A549 (cell line): Measurements from ENCODE around the gene LRRC4B. TPM values are rescaled to one million over a fixed set of nuclear protein-coding genes. Genes with fewer than 3 reads are reported as not detected.

Experiments used
- ATAC-seq, 2 experiments: fragments of 200-7000 bp in 1 of 2; fragments of >200 bp in 1 of 2; cut with Nextera tagmentation in 1 of 2; cut with Tn5 transposase in 1 of 2; 3 replicates each; pipeline versions ENCODE4 v1.8.0 to v1.9.1; 2018 to 2020; ENCODE audit warnings: mild to moderate bottlenecking in 1 of 2, moderate library complexity in 1 of 2
- CTCF ChIA-PET: fragments of 300-600 bp; sonication (Branson Sonifier 250); formaldehyde crosslinking; extraction: SDS; loops from one replicate; lab custom pipeline; 2021; ENCODE audit warnings: antibody characterized with exemption, inconsistent platforms; lab: Yijun Ruan, JAX
- POLR2A ChIA-PET: fragments of 350-600 bp; formaldehyde crosslinking; extraction: SDS; loops from one replicate; lab custom pipeline; 2021; ENCODE audit warnings: antibody characterized with exemption, inconsistent platforms; lab: Yijun Ruan, JAX
- DNase-seq, 2 experiments: peaks; one replicate each; pipeline versions ENCODE4 v3.0.0 to v3.0.0-alpha.2; 2011 to 2016; ENCODE audit warnings: low read depth in 1 of 2, low spot score in 1 of 2
- FAIRE-seq: peaks from 2 replicates; lab custom pipeline; 2011; peaks lifted over from hg19 to GRCh38; lab: Jason Lieb, UNC
- H3K27ac ChIP-seq, 2 experiments: fragments of >200 bp; sonication (Bioruptor Twin); formaldehyde crosslinking; 3 replicates each; pipeline ENCODE4 v1.5.1; 2016 to 2017
- H3K4me1 ChIP-seq: fragments of >200 bp; sonication (Bioruptor Twin); formaldehyde crosslinking; 3 replicates; pipeline ENCODE4 v1.6.1; 2016
- H3K4me2 ChIP-seq: fragments of >200 bp; sonication (Bioruptor Twin); formaldehyde crosslinking; 3 replicates; pipeline ENCODE4 v1.6.1; 2016
- H3K4me3 ChIP-seq: fragments of >200 bp; sonication (Bioruptor Twin); formaldehyde crosslinking; 3 replicates; pipeline ENCODE4 v1.5.1; 2016
- H3K9me3 ChIP-seq: fragments of >200 bp; sonication (Bioruptor Twin); formaldehyde crosslinking; 3 replicates; pipeline ENCODE4 v1.6.1; 2016
- CHD4 ChIP-seq: fragments of 200-600 bp; sonication (generic); IDR thresholded peaks from 2 replicates; pipeline ENCODE4 v1.6.1; 2016; ENCODE audit warnings: antibody characterized with exemption, mild to moderate bottlenecking, borderline replicate concordance
- EHF ChIP-seq: fragments of 250-450 bp; sonication (Bioruptor Pico); IDR thresholded peaks from 2 replicates; pipeline ENCODE4 v1.5.0; 2020; ENCODE audit warnings: mild to moderate bottlenecking
- EHMT2 ChIP-seq: fragments of 200-600 bp; sonication (generic); IDR thresholded peaks from 2 replicates; pipeline ENCODE4 v1.6.1; 2016; ENCODE audit warnings: antibody characterized with exemption, low read depth, mild to moderate bottlenecking, moderate library complexity
- ESRRA ChIP-seq: fragments of 150-350 bp; IDR thresholded peaks from 2 replicates; pipeline ENCODE4 v1.6.1; 2014; ENCODE audit warnings: mild to moderate bottlenecking, low read length, borderline replicate concordance
- FOXS1 ChIP-seq: fragments of 250-450 bp; sonication (Bioruptor Pico); IDR thresholded peaks from 2 replicates; pipeline ENCODE4 v1.5.0; 2020; ENCODE audit warnings: mild to moderate bottlenecking, moderate library complexity
- HEYL ChIP-seq: fragments of 250-450 bp; sonication (Bioruptor Pico); IDR thresholded peaks from 2 replicates; pipeline ENCODE4 v1.8.0; 2021; ENCODE audit warnings: mild to moderate bottlenecking, moderate library complexity
- HOXA7 ChIP-seq: fragments of 250-450 bp; sonication (Bioruptor Pico); IDR thresholded peaks from 2 replicates; pipeline ENCODE4 v1.5.0; 2020; ENCODE audit warnings: mild to moderate bottlenecking, moderate library complexity
- JUN ChIP-seq, 2 experiments: fragments of >200 bp; sonication (Bioruptor Twin); formaldehyde crosslinking; IDR thresholded peaks; 2 replicates in 1 of 2; 3 replicates in 1 of 2; pipeline ENCODE4 v1.6.1; 2016 to 2017
- JUNB ChIP-seq: fragments of >200 bp; sonication (Bioruptor Twin); formaldehyde crosslinking; IDR thresholded peaks from 2 replicates; pipeline ENCODE4 v1.6.1; 2016
- MAFK ChIP-seq: fragments of 450-650 bp; IDR thresholded peaks from 2 replicates; pipeline ENCODE4 v1.6.1; 2014; ENCODE audit not compliant: partially characterized antibody
- MAZ ChIP-seq: fragments of 150-350 bp; IDR thresholded peaks from 2 replicates; pipeline ENCODE4 v1.6.1; 2014; ENCODE audit warnings: antibody characterized with exemption, low read depth, low read length, borderline replicate concordance
- NPAS2 ChIP-seq: fragments of 250-450 bp; sonication (Bioruptor Pico); IDR thresholded peaks from 2 replicates; pipeline ENCODE4 v1.8.0; 2022; ENCODE audit warnings: mild to moderate bottlenecking, moderate library complexity, borderline replicate concordance
- NR3C1 ChIP-seq: fragments of >200 bp; sonication (Bioruptor Twin); formaldehyde crosslinking; IDR thresholded peaks from 3 replicates; pipeline ENCODE4 v1.6.1; 2017
- POLR2A ChIP-seq: IDR thresholded peaks from 2 replicates; pipeline ENCODE4 v1.6.1; 2012; ENCODE audit warnings: mild to moderate bottlenecking, low read length
- RARB ChIP-seq: fragments of 250-450 bp; sonication (Bioruptor Pico); IDR thresholded peaks from 2 replicates; pipeline ENCODE4 v1.8.0; 2021; ENCODE audit warnings: mild to moderate bottlenecking, moderate library complexity
- RCOR1 ChIP-seq: fragments of 150-350 bp; IDR thresholded peaks from 2 replicates; pipeline ENCODE4 v1.6.1; 2014; ENCODE audit warnings: antibody characterized with exemption, low read length, low read depth
- RFX5 ChIP-seq: fragments of 450-650 bp; IDR thresholded peaks from 2 replicates; pipeline ENCODE4 v1.7.1; 2014; ENCODE audit warnings: antibody characterized with exemption, mild to moderate bottlenecking, moderate library complexity
- SMC3 ChIP-seq: fragments of >200 bp; sonication (Bioruptor Twin); formaldehyde crosslinking; IDR thresholded peaks from 3 replicates; pipeline ENCODE4 v1.6.1; 2018; ENCODE audit warnings: inconsistent platforms
- SREBF2 ChIP-seq: fragments of 450-650 bp; IDR thresholded peaks from 2 replicates; pipeline ENCODE4 v1.6.1; 2014; ENCODE audit warnings: mild to moderate bottlenecking, moderate library complexity
- ZSCAN20 ChIP-seq: fragments of 250-450 bp; sonication (Bioruptor Pico); IDR thresholded peaks from 2 replicates; pipeline ENCODE4 v1.8.0; 2022; ENCODE audit warnings: mild to moderate bottlenecking, moderate library complexity
- WGBS: methylation state at CpG from one replicate; pipeline ENCODE4 v1.1.6; 2017; ENCODE audit errors: missing lambda C conversion rate; 5-methylcytosine and 5-hydroxymethylcytosine counted together
- polyA plus RNA-seq, 4 experiments: library from polyadenylated mRNA; depleted of rRNA in 3 of 4; stranded (reverse); fragments of >200 nt; fragmentation: RNase III in 1 of 4; extraction: RNeasy Plus Mini Kit Qiagen cat#74134 plus additional on column Dnase treatment in 1 of 4; gene quantifications; 2 replicates in 3 of 4; 3 replicates in 1 of 4; pipeline ENCODE4 v1.2.3, GENCODE V29; 2011 to 2017
- TF ChIP-seq, protein P1 (sequence below): IDR thresholded peaks from 2 replicates; pipeline ENCODE4 v1.6.1; 2012
- TF ChIP-seq, protein P2 (sequence below): fragments of >200 bp; sonication (Bioruptor Twin); formaldehyde crosslinking; IDR thresholded peaks from 2 replicates; pipeline ENCODE4 v1.6.1; 2016

LRRC4B gene
- polyA plus RNA-seq, 2 of the 4 experiments (the other 2 are of a cell fraction), result 0.54 to 0.97 TPM

DNA sequence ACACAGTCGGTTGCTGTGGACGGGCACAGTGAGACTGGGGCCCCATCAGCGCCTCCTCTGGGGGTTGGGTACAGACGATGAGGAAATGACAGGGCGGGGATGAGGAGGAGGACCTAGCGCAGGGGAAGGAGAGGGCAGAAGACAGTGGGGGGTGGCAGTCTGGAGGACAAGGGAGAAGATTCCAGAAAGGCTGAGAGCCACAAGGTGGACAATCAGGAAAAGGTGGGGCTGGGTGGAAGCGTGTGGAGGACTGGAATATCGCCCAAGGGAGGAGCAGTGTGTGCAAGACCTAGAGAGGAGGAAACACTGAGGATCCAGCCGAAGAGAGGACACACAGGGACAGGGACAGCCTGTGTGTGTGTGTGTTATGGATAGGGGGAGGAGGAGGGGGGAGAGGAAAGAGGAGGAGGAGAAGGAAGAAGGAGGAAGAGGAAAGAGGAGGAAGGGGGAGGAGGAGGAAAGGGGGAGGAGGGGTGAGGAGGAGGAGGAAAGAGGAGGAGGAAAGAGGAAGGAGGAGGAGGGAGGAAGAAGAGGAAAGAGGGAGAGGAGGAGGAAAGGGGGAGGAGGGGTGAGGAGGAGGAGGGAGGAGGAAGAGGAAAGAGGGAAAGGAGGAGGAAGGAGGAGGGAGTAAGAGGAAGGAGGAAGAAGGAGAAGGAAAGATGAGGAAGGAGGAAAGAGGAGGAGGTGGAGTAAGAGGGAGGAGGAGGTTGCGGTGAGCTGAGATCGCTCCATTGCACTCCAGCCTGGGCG is 75.8 kb downstream of the LRRC4B start:
- peak in 1 of 2 experiments; percentile 49 for DNase-seq
- CTCF ChIA-PET, result no interaction called here
- TF ChIP-seq POLR2A, result no peak
- TF ChIP-seq SREBF2, result no peak
- TF ChIP-seq, protein P1, sequence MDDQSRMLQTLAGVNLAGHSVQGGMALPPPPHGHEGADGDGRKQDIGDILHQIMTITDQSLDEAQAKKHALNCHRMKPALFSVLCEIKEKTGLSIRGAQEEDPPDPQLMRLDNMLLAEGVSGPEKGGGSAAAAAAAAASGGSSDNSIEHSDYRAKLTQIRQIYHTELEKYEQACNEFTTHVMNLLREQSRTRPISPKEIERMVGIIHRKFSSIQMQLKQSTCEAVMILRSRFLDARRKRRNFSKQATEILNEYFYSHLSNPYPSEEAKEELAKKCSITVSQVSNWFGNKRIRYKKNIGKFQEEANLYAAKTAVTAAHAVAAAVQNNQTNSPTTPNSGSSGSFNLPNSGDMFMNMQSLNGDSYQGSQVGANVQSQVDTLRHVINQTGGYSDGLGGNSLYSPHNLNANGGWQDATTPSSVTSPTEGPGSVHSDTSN, result no peak
- TF ChIP-seq CHD4, result no peak
- no peak for TF ChIP-seq ESRRA
- no peak for TF ChIP-seq HEYL (CRISPR knock-in tag)
- TF ChIP-seq SMC3, result no peak
- TF ChIP-seq, protein P2, sequence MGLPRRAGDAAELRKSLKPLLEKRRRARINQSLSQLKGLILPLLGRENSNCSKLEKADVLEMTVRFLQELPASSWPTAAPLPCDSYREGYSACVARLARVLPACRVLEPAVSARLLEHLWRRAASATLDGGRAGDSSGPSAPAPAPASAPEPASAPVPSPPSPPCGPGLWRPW, result no peak
- no peak for TF ChIP-seq EHMT2
- POLR2A ChIA-PET, result no interaction called here
- peak; percentile 55 to 75 for ATAC-seq
- Histone ChIP-seq H3K9me3 (no peaks in the 10 kb centered on the region), H3K4me3 (no peak overlapping the region), H3K4me2 (peak overlapping the region; percentile 50), H3K27ac (peak overlapping the region; percentile 6 to 59; a peak in 3 of 6 replicates), H3K4me1 (peaks cover 9% of the 10 kb centered on the region; the same call in 2 of the 3 replicates)
- WGBS, result 3% methylated on average over 9 of the region's 12 CpGs
- FAIRE-seq, result no peak

DNA sequence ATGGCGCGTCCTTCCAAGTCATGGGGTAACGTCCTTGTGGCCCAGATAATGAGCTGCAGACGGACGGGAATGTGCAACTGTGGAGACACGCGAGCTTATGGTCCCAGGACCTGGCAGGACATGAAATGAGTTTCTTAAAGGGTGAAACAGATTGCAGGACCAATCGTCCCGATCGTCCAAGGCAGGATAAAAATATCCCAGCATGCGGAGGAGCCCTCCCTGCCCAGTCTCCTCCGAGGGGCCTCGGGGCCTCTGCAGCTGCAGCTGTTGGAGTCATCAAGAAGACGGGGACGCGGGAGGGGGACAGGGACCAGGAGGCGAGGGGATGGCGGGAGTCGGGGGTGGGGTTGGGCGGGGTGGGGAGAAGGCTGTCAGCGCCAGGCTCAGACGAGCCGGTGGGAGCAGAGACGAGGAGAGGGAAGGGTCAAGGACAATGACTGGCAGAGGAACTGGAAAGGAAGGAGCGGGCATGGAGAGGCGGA is 77.2 kb downstream of the LRRC4B start:
- ChIA-PET CTCF (interaction anchor here (1.3 to 2.5 kb wide), 2 partner anchors 10 to 12 kb away, joined by 6 to 17 read pairs; no protein-coding TSS in a partner anchor), POLR2A (no interaction called here)
- Histone ChIP-seq H3K4me2 (no peak overlapping the region), H3K27ac (no peak overlapping the region), H3K4me1 (peaks cover 9% of the 10 kb centered on the region; the same call in 2 of the 3 replicates), H3K4me3 (no peak overlapping the region), H3K9me3 (peaks cover 7% of the 10 kb centered on the region)
- FAIRE-seq (no peak), ATAC-seq (no peak), DNase-seq (no peak)
- 81% methylated on average over 23 of the region's 26 CpGs for WGBS
- no peak for TF ChIP-seq JUNB
- TF ChIP-seq MAZ, result no peak
- TF ChIP-seq EHF (CRISPR knock-in tag), result no peak

DNA sequence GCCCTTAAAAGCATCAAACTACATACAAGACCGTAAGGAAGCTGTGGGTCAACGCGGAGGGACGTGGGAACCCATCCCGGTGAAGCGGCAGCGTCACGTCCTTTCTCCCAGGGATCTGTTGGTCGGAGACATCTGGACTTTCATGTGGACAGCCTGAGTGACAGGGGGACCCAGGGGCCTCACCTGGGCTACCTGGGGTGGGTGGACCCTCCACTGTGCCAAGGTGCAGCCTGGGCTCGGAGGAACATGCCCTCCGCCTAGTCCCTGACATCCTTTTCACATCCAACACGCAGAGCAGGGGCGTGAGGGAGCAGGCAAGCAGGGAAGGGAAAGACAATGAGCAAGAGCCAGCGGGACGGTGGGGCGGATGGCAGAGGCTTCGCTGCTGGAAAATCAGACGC is 77.8 kb downstream of the LRRC4B start:
- TF ChIP-seq JUN (IDR thresholded peaks at IDR 0.05) (no peak), MAFK (no peak), ZSCAN20 (CRISPR knock-in tag) (no peak), HOXA7 (CRISPR knock-in tag) (no peak), NR3C1 (no peak), FOXS1 (CRISPR knock-in tag) (no peak), RFX5 (no peak), RARB (CRISPR knock-in tag) (no peak), RCOR1 (no peak), SREBF2 (no peak), NPAS2 (CRISPR knock-in tag) (no peak), SMC3 (no peak)
- TF ChIP-seq, protein P2, result no peak
- Histone ChIP-seq H3K9me3 (peaks cover 13% of the 10 kb centered on the region), H3K4me2 (no peak overlapping the region), H3K27ac (no peak overlapping the region), H3K4me3 (no peak overlapping the region), H3K4me1 (peaks cover 9% of the 10 kb centered on the region; the same call in 2 of the 3 replicates)
- CTCF ChIA-PET, result interaction anchor here (1.3 to 2.5 kb wide), 2 partner anchors 10 to 11 kb away, joined by 6 to 17 read pairs; no protein-coding TSS in a partner anchor
- 97% methylated on average over 18 of the region's 18 CpGs for WGBS
- POLR2A ChIA-PET, result no interaction called here
- FAIRE-seq (no peak), DNase-seq (no peak), ATAC-seq (no peak)
